Esophagus squamous epithelium (tissue), 5 donors: ENCODE results near the gene TSC22D1. TPM values are rescaled to one million over a fixed set of nuclear protein-coding genes. Genes with fewer than 3 reads are reported as not detected.

Source experiments
- DNase-seq: peaks from one replicate; lab custom pipeline; 2025; lab: John Stamatoyannopoulos, UW
- H3K27ac ChIP-seq, 4 donors: fragments of 200-600 bp; sonication (generic); one replicate each; pipeline ENCODE4 v1.5.1; 2016 to 2019; ENCODE audit warnings: mild to moderate bottlenecking in 1 of 4
- H3K27me3 ChIP-seq, 4 donors: fragments of 200-600 bp; sonication (generic); 1 replicate in 3 of 4; 2 replicates in 1 of 4; pipeline versions ENCODE4 v1.5.1 to v1.6.0; 2017 to 2021; ENCODE audit warnings: antibody characterized with exemption in 1 of 4
- H3K36me3 ChIP-seq, 3 donors: fragments of 200-600 bp; sonication (generic); one replicate each; pipeline ENCODE4 v1.5.1; 2016 to 2019
- H3K4me1 ChIP-seq, 3 donors: fragments of 200-600 bp; sonication (generic); one replicate each; pipeline ENCODE4 v1.5.1; 2017 to 2019
- H3K4me3 ChIP-seq, 4 donors: fragments of 200-600 bp; sonication (generic); 1 replicate in 3 of 4; 2 replicates in 1 of 4; pipeline ENCODE4 v1.5.1; 2016 to 2019; ENCODE audit warnings: mild to moderate bottlenecking in 2 of 4, moderate library complexity in 1 of 4
- H3K9me3 ChIP-seq, 3 donors: fragments of 200-600 bp; sonication (generic); one replicate each; pipeline ENCODE4 v1.5.1; 2016 to 2019
- POLR2A ChIP-seq, 4 donors: fragments of 450-650 bp; IDR thresholded peaks; one replicate each; pipeline ENCODE4 v1.6.1; 2017; ENCODE audit warnings: antibody characterized with exemption in 4 of 4, mild to moderate bottlenecking in 4 of 4, moderate library complexity in 3 of 4
- WGBS, 2 donors: methylation state at CpG; one replicate each; pipeline ENCODE4 v1.1.5; 2018; 5-methylcytosine and 5-hydroxymethylcytosine counted together
- intact Hi-C: fragments of 100-400 bp; cut with DNase I; formaldehyde crosslinking; loops from one replicate; pipeline ENCODE4 v1.15.0; 2022
- total RNA-seq, 4 donors: library from RNA; depleted of rRNA; stranded (reverse); fragments of >200 nt; gene quantifications; one replicate each; pipeline ENCODE4 v1.1.0, GENCODE V29; 2016
- TF ChIP-seq, protein P1 (sequence below), 6 experiments: fragments of 450-650 bp in 4 of 6; fragments of 200-600 bp in 2 of 6; sonication (generic) in 2 of 6; IDR thresholded peaks; one replicate each; pipeline ENCODE4 v1.5.1; 2016 to 2019; ENCODE audit warnings: antibody characterized with exemption in 6 of 6, mild to moderate bottlenecking in 4 of 6, moderate library complexity in 4 of 6
- donor health status: DM: yes; HTN: yes; CAD: no.

The TSC22D1 gene
- total RNA-seq, 4 donors from 2014 or later: 18.8 to 103 (median 35.1) TPM

DNA sequence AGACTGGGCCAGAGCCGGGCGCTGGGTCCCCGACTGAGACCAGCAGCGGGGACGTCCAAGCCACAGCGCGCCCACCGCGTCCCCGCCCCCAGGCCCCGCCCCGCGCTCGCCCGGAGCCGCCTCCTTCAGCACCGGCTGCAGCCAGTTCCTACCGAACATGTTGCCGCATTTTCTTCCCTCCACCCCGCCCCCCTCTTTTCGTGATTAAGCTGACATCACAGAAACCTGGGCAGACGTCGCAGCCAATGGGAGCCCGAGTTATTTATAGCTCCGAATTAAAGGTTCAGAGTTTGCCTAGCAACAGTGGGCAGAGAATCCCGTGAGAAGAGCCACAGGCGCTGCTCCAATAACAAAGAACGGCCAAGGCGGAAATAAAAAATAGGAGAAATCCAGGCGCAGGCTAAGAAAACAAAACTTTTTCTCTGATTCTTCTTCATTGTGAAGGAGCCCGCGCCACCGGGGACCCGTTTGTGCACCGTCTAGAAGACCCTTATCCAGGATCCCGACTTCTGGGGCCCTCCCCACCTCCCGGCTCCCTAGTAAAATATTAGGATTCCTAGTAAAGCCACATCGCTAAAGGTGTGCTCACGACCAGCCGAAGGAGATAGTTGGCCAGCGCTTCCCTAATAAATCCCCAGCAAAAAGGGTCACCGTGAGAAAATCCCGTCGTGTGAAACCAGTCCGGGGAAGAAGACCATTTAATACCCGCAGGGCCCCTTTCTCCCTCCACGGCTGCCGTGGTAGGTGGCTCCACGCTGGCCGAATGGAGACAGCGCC is 140.8 kb downstream of the TSC22D1 start:
- Histone ChIP-seq H3K9me3 (no peaks in the 10 kb centered on the region), H3K27me3 (no peaks in the 10 kb centered on the region), H3K4me1 (peaks cover 6 to 54% (median 7%) of the 10 kb centered on the region in 3 donors), H3K36me3 (peaks cover 0 to 23% (median 5%) of the 10 kb centered on the region in 3 donors), H3K27ac (peak overlapping the region; percentile 89 to 97 (median 92)), H3K4me3 (peak overlapping the region; percentile 51 to 75 (median 70))
- TF ChIP-seq POLR2A (IDR thresholded peaks at IDR 0.05): peak in 3 of 4 donors; percentile 66 to 88 (median 79)
- TF ChIP-seq, protein P1, sequence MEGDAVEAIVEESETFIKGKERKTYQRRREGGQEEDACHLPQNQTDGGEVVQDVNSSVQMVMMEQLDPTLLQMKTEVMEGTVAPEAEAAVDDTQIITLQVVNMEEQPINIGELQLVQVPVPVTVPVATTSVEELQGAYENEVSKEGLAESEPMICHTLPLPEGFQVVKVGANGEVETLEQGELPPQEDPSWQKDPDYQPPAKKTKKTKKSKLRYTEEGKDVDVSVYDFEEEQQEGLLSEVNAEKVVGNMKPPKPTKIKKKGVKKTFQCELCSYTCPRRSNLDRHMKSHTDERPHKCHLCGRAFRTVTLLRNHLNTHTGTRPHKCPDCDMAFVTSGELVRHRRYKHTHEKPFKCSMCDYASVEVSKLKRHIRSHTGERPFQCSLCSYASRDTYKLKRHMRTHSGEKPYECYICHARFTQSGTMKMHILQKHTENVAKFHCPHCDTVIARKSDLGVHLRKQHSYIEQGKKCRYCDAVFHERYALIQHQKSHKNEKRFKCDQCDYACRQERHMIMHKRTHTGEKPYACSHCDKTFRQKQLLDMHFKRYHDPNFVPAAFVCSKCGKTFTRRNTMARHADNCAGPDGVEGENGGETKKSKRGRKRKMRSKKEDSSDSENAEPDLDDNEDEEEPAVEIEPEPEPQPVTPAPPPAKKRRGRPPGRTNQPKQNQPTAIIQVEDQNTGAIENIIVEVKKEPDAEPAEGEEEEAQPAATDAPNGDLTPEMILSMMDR (IDR thresholded peaks at IDR 0.05): no peak
- intact Hi-C loops: loop anchor here (5.0 kb wide), 1 partner anchor 243 kb away; no protein-coding TSS in a partner anchor
- WGBS, 2 donors: 0 to 1% methylated on average over 27 to 30 of the region's 51 CpGs
- DNase-seq: peak; percentile 77

- TF ChIP-seq POLR2A (IDR thresholded peaks at IDR 0.05): no peak
- TF ChIP-seq, protein P1 (IDR thresholded peaks at IDR 0.05): no peak
- intact Hi-C loops: loop anchor here (5.0 kb wide), 1 partner anchor 242 kb away; no protein-coding TSS in a partner anchor
- H3K9me3 ChIP-seq: no peaks in the 10 kb centered on the region
- peak overlapping the region; percentile 89 to 97 (median 92) for H3K27ac ChIP-seq
- peak overlapping the region; percentile 51 to 75 (median 70) for H3K4me3 ChIP-seq
- H3K36me3 ChIP-seq: peaks cover 0 to 23% (median 5%) of the 10 kb centered on the region in 3 donors
- no peak for DNase-seq
- H3K27me3 ChIP-seq: no peaks in the 10 kb centered on the region
- WGBS, 2 donors: 4 to 12% methylated on average over 3 to 4 of the region's 4 CpGs
- peaks cover 6 to 53% (median 7%) of the 10 kb centered on the region in 3 donors for H3K4me1 ChIP-seq
These were observed 141.4 kb downstream of the TSC22D1 start for GRCh38 chr13:44434766-44435141.

DNA sequence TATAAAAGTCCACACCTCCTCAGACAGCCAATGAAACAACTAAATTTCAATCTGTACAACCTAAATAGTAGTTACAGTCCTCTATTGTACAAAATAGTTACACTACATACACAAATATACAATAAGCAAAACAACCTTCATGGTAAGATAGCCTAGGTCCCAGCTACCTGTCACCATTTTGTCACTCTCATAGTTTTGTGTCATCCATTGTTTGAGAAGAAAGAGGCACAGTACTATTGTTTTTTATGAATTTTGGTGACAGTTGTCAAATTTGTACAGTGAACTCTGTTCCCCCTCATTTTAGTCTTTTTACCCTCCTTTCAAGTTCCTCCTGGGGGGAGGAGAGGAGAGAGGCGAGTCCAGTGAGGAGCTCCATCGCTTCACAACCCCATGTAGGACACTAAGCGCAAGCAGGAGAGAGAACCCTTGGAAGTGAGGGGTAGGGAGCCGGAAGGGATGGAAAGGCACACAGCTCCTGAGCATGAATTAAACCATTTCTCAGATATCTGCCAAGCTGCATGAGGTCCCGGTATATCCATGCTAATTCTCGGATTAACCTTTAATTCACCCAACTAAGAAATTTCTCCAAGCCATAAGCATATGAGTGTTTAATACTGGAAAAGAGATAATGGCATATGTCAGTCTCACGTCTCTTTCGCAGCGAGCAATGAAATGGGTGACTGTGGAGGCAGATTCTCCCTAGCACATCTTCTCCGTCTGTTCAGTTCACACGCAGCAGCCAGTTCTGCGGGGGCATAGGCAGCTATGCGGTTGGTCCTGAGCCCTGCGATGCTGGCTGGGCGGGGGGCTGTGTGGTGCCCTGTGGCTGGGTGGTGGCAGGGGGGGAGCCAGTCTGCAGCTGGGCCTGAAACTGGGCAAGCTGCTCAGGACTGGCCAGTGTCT is 142.0 kb downstream of the TSC22D1 start:
- no peaks in the 10 kb centered on the region for H3K27me3 ChIP-seq
- peak overlapping the region; percentile 89 to 97 (median 92) for H3K27ac ChIP-seq
- no peak for DNase-seq
- peaks cover 0 to 23% (median 5%) of the 10 kb centered on the region in 3 donors for H3K36me3 ChIP-seq
- intact Hi-C loops: no loop called here
- 65 to 66% methylated on average over 10 to 11 of the region's 15 CpGs for WGBS, 2 donors
- H3K4me3 ChIP-seq: peak overlapping the region; percentile 51 to 75 (median 70)
- no peaks in the 10 kb centered on the region for H3K9me3 ChIP-seq
- H3K4me1 ChIP-seq: peaks cover 6 to 51% (median 7%) of the 10 kb centered on the region in 3 donors
- TF ChIP-seq POLR2A (IDR thresholded peaks at IDR 0.05): no peak
- TF ChIP-seq, protein P1 (IDR thresholded peaks at IDR 0.05): no peak

DNA sequence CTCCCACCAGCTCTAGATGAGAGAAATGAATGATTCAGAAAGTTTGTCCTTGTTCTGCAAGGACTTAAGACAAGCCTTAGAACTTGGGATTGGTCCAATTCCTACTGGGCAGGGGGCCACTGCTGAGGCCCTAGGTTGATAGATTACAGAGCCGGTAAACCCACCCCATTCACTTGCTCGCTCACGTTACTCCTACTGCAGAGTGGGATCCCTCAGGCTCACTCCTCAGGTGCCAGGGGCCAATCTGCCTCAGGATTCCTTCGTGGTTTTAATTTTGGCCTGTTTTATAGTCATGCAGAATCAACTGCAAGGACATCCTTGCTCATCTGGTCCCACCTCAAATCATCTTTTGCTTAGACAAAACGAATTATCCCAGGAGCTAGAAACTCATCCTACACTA is 143.5 kb downstream of the TSC22D1 start:
- WGBS, 2 donors: 61 to 68% methylated on average over 5 of the region's 5 CpGs
- Histone ChIP-seq H3K9me3 (no peaks in the 10 kb centered on the region), H3K36me3 (peaks cover 0 to 23% (median 5%) of the 10 kb centered on the region in 3 donors), H3K27ac (peak overlapping the region in 3 of 4 donors; percentile 33 to 97 (median 94)), H3K27me3 (no peaks in the 10 kb centered on the region), H3K4me3 (peak overlapping the region in 3 of 4 donors; percentile 69 to 75 (median 71)), H3K4me1 (peaks cover 5 to 48% (median 6%) of the 10 kb centered on the region in 3 donors)
- intact Hi-C loops: no loop called here
- DNase-seq: no peak
- no peak for TF ChIP-seq POLR2A (IDR thresholded peaks at IDR 0.05)
- TF ChIP-seq, protein P1 (IDR thresholded peaks at IDR 0.05): no peak
